H7 (cell line): ENCODE data around the gene PRDM5. TPM values are rescaled to one million over a fixed set of nuclear protein-coding genes. Genes with fewer than 3 reads are reported as not detected.

Experiments
- DNase-seq: peaks from one replicate; pipeline ENCODE4 v3.0.0; 2012
- H3K27me3 ChIP-seq: 2 replicates; pipeline ENCODE4 v1.6.0; 2011; ENCODE audit warnings: mild to moderate bottlenecking, low read length; ENCODE audit not compliant: control insufficient read depth, insufficient read depth
- H3K36me3 ChIP-seq: replicated peaks from 2 replicates; pipeline ENCODE4 v1.5.1; 2011; ENCODE audit warnings: low read length; ENCODE audit not compliant: control insufficient read depth, insufficient read depth
- H3K4me3 ChIP-seq: 2 replicates; pipeline ENCODE4 v1.5.1; 2011; ENCODE audit warnings: low read depth, mild to moderate bottlenecking, control low read depth, low read length, moderate library complexity; ENCODE audit not compliant: insufficient read depth
- total RNA-seq: library from RNA; depleted of rRNA; stranded (reverse); fragments of >200 nt; shearing (Covaris generic); gene quantifications from 2 replicates; pipeline ENCODE4 v1.2.3, GENCODE V29; 2014

The PRDM5 gene
- total RNA-seq, 1 experiment from 2014 or later = 17.3 TPM

GRCh38 chr4:120830204-120830603 is 92.3 kb downstream of the PRDM5 start:
- no peak overlapping the region for H3K4me3 ChIP-seq
- DNase-seq = no peak
- H3K27me3 ChIP-seq = no peaks in the 10 kb centered on the region
- no peaks in the 10 kb centered on the region; the same call in 1 of the 2 replicates for H3K36me3 ChIP-seq

- no peak overlapping the region for H3K4me3 ChIP-seq
- no peaks in the 10 kb centered on the region for H3K27me3 ChIP-seq
- no peaks in the 10 kb centered on the region for H3K36me3 ChIP-seq
Observed at GRCh38 chr4:120829113-120829831, 93.3 kb downstream of the PRDM5 start.

GRCh38 chr4:120826853-120827252 is 95.7 kb downstream of the PRDM5 start:
- H3K36me3 ChIP-seq = no peaks in the 10 kb centered on the region
- no peak overlapping the region for H3K4me3 ChIP-seq
- H3K27me3 ChIP-seq = no peaks in the 10 kb centered on the region
- DNase-seq = no peak

More at GRCh38 chr4:120829113-120829831, 93.3 kb downstream of the PRDM5 start:
- no peak for DNase-seq

DNA sequence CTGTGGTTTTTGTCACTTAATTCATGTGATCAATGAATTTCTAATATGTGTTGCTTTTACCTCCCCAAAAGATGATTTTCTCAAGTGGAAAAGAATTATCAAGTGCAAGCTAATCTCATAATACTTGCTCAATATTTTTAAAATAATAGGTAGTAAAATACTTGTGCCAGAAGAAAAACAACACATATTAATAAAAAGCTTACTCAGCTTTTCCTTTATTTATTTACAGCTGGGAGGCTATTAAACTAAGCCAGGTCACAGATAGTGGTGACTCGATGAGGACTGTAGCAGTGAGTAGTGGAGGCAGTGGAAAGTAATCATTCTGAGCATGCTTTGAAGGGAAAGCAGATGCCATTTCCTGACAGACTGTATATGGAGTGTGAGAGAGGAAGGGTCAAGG is 96.1 kb downstream of the PRDM5 start:
- Histone ChIP-seq H3K27me3 (no peaks in the 10 kb centered on the region), H3K4me3 (no peak overlapping the region), H3K36me3 (no peaks in the 10 kb centered on the region)
- DNase-seq = no peak

GRCh38 chr4:120824946-120825345 is 97.6 kb downstream of the PRDM5 start:
- DNase-seq = no peak
- Histone ChIP-seq H3K27me3 (no peaks in the 10 kb centered on the region), H3K36me3 (no peaks in the 10 kb centered on the region), H3K4me3 (no peak overlapping the region)

DNA sequence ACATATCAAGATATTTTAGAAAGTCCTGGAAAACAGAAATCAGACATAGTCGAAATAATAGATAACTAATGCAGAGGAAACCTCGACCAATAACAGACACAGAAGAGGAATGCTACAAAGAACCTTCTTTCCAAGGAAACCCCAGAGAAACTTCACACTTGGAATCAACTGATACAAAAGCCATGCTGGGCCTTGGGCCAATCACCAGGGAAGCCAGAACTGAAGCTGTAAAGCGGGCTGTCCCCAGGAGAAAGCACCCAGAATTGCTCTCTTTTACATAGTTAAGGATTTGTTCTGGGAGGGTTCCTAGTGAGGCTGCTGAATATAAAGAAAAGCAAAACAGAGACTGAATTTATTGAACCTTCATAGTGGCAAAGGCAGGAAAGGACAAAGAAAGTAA is 100.5 kb downstream of the PRDM5 start:
- H3K36me3 ChIP-seq = no peaks in the 10 kb centered on the region
- H3K4me3 ChIP-seq = no peak overlapping the region
- no peaks in the 10 kb centered on the region for H3K27me3 ChIP-seq
- no peak for DNase-seq

- Histone ChIP-seq H3K4me3 (no peak overlapping the region), H3K36me3 (no peaks in the 10 kb centered on the region), H3K27me3 (no peaks in the 10 kb centered on the region)
- DNase-seq = no peak
Observed at GRCh38 chr4:120821029-120821428, 101.5 kb downstream of the PRDM5 start.

DNA sequence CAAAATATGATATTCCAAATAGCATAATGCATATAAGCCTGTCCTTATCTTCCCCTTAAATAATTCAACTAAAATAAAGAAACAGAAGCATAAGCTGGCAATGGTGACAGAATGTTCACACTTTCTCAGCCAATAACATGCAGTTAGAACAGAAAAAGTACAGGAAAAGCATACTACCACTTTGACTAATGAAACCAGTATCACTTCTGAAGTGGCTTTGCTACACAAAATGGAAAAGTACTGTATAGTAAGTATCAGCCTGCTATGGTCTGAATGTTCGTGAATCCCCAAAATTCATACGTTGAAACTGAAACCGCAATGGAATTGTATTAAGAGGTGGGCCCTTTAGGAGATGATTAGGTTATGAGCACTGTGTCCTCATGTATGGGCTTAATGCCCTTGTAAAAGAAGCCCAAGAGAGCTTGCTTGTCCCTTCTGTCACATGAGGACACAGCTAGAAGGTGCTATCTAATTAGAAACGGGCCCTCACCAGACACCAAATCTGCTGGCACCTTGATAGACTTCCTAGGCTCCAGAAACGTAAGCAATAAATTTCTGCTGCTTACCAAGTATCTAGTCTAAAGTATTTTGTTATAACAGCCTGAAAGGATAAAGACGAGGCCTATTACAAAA is 102.6 kb downstream of the PRDM5 start:
- no peaks in the 10 kb centered on the region for H3K27me3 ChIP-seq
- no peak overlapping the region for H3K4me3 ChIP-seq
- H3K36me3 ChIP-seq = no peaks in the 10 kb centered on the region
- no peak for DNase-seq

GRCh38 chr4:120816296-120816965 is 106.1 kb downstream of the PRDM5 start:
- Histone ChIP-seq H3K27me3 (no peaks in the 10 kb centered on the region), H3K4me3 (no peak overlapping the region), H3K36me3 (no peaks in the 10 kb centered on the region)
- DNase-seq = no peak

DNA sequence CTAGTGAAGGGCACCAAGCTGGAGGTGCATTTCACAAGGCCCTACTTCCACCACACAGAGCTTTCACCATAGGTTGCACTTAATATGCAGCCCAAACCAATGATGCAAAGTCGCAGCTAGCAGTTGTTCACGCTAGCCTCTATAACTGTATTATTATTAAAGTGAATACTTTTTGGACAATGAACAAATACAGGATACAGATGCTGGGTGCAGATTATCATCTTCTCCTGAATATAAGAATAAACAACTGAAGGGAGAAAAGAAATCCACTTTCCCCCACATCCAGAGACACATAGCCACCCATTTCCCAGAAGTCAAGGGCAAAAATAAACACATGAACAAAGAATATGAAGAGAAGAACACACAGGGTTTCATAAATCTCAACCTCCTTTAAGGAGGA is 107.2 kb downstream of the PRDM5 start:
- no peak for DNase-seq

GRCh38 chr4:120814886-120815285 is 107.6 kb downstream of the PRDM5 start:
- no peak for DNase-seq
- Histone ChIP-seq H3K27me3 (no peaks in the 10 kb centered on the region), H3K4me3 (no peak overlapping the region), H3K36me3 (no peaks in the 10 kb centered on the region)

More for the DNA sequence above, 107.2 kb downstream of the PRDM5 start:
- Histone ChIP-seq H3K4me3 (no peak overlapping the region), H3K36me3 (no peaks in the 10 kb centered on the region), H3K27me3 (no peaks in the 10 kb centered on the region)

GRCh38 chr4:120812216-120812615 is 110.3 kb downstream of the PRDM5 start:
- Histone ChIP-seq H3K27me3 (no peaks in the 10 kb centered on the region), H3K36me3 (no peaks in the 10 kb centered on the region), H3K4me3 (no peak overlapping the region)
- DNase-seq = no peak

DNA sequence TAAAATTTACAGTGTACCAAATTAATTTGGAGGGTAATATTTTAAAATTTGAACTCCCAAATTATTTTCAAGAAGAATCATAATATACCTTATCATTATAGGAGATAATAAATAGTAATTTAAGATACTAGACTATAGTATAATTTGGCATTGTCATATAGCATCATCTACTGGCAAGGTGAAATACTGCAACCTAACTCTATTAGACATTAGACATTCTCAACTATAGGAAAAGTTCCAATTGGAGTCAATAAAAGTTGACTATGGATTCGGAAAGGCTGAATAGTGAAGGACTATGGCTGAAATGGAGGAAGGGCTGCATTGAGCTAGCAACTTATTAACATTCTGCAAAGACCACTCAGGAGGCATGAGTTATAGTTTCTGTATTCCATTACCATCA is 113.0 kb downstream of the PRDM5 start:
- Histone ChIP-seq H3K4me3 (no peak overlapping the region), H3K27me3 (no peaks in the 10 kb centered on the region), H3K36me3 (no peaks in the 10 kb centered on the region)
- DNase-seq = no peak

DNA sequence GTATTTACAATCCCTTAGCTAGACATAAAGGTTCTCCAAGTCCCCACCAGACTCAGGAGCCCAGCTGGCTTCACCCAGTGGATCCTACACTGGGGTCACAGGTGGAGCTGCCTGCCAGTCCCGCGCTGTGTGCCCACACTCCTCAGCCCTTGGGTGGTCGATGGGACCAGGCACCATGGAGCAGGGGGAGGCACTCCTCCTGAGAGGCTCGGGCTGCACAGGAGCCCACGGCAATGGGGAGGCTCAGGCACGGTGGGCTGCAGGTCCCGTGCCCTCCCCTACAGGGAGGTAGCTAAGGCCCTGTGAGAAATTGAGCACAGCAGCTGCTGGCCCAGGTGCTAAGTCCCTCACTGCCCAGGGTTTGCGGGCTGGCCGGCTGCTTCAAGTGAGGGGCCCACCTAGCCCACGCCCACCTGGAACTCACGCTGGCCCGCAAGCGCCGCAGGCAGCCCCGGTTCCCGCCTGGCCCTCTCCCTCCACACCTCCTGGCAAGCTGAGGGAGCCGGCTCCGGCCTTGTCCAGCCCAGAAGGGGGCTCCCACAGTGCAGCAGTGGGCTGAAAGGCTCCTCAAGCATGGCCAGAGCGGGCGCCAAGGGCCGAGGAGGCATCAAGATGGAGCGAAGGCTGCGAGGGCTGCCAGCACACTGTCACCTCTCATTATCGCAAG is 113.9 kb downstream of the PRDM5 start:
- Histone ChIP-seq H3K27me3 (no peaks in the 10 kb centered on the region), H3K4me3 (no peak overlapping the region), H3K36me3 (no peaks in the 10 kb centered on the region)
- DNase-seq = no peak
